Measurements from ENCODE around the gene SLC34A1.

The SLC34A1 gene

GRCh38 chr5:177336603-177337494 lies 47.4 kb upstream of the SLC34A1 start:
- peaks cover 6% of the 10 kb centered on the region for H3K79me1 ChIP-seq (ENCODE audit: low read depth, low read length)
- H4K91ac ChIP-seq (ENCODE audit: low read depth, low read length, poor library complexity) = peak overlapping the region; percentile 43
- no peak overlapping the region for H2BK5ac ChIP-seq (ENCODE audit: low read length)
- peak overlapping the region; percentile 70 for H3K9ac ChIP-seq (ENCODE audit: low read depth, low read length, poor library complexity)
- no peak overlapping the region for H3K18ac ChIP-seq (ENCODE audit: low read length)
- H3K4me1 ChIP-seq (ENCODE audit: control insufficient read depth in 2 of 2, insufficient read depth in 1 of 2, low read depth in 1 of 2, low read length in 2 of 2) = no peaks in the 10 kb centered on the region
- H2BK12ac ChIP-seq (ENCODE audit: low read length) = no peak overlapping the region
- H2AFZ ChIP-seq (ENCODE audit: low read length) = no peak overlapping the region
- peak overlapping the region; percentile 85 for H3K23ac ChIP-seq (ENCODE audit: low read depth, low read length, poor library complexity)
- peaks cover 42 to 89% of the 10 kb centered on the region in 2 donors for H3K36me3 ChIP-seq (replicated peaks in 1 of 2; ENCODE audit: control insufficient read depth in 2 of 2, insufficient read depth in 2 of 2, low read length in 2 of 2)
- H3K4ac ChIP-seq (ENCODE audit: low read length) = no peak overlapping the region
- no peaks in the 10 kb centered on the region for H3K27me3 ChIP-seq (ENCODE audit: control insufficient read depth in 3 of 3, insufficient read depth in 3 of 3, low read depth in 1 of 3, low read length in 3 of 3)
- H4K8ac ChIP-seq (ENCODE audit: low read depth, low read length) = no peak overlapping the region
- no peak for DNase-seq (ENCODE audit: low spot score)
- no peak overlapping the region for H2BK120ac ChIP-seq (ENCODE audit: low read depth, low read length)
- no peak overlapping the region for H2AK5ac ChIP-seq (ENCODE audit: low read depth, low read length)
- no CpG with 5 or more reads among the region's 36 CpGs for WGBS, 2 donors (ENCODE audit: extremely low coverage in 2 of 2, insufficient read length in 2 of 2, insufficient replicate concordance in 1 of 2)
- no peak overlapping the region for H3K4me2 ChIP-seq (ENCODE audit: insufficient read depth, low read length, poor library complexity, severe bottlenecking)
- H2BK15ac ChIP-seq (ENCODE audit: low read length) = no peak overlapping the region
- H3K9me3 ChIP-seq (replicated peaks in 1 of 2; ENCODE audit: control insufficient read depth in 2 of 2, insufficient read depth in 1 of 2, low read depth in 1 of 2, low read length in 2 of 2) = no peaks in the 10 kb centered on the region
- no peak overlapping the region for H3K27ac ChIP-seq (replicated peaks; ENCODE audit: low read length)
- no peak overlapping the region for H3K14ac ChIP-seq (ENCODE audit: low read length)
- H3K4me3 ChIP-seq (ENCODE audit: low read length in 2 of 2) = peak overlapping the region in 1 of 2 donors; percentile 37

GRCh38 chr5:177338251-177339106 lies 45.8 kb upstream of the SLC34A1 start:
- H2AK5ac ChIP-seq (ENCODE audit: low read depth, low read length) = no peak overlapping the region
- no peaks in the 10 kb centered on the region for H3K9me3 ChIP-seq (replicated peaks in 1 of 2; ENCODE audit: control insufficient read depth in 2 of 2, insufficient read depth in 1 of 2, low read depth in 1 of 2, low read length in 2 of 2)
- H2AFZ ChIP-seq (ENCODE audit: low read length) = no peak overlapping the region
- H3K4me1 ChIP-seq (ENCODE audit: control insufficient read depth in 2 of 2, insufficient read depth in 1 of 2, low read depth in 1 of 2, low read length in 2 of 2) = no peaks in the 10 kb centered on the region
- no peaks in the 10 kb centered on the region for H3K27me3 ChIP-seq (ENCODE audit: control insufficient read depth in 3 of 3, insufficient read depth in 3 of 3, low read depth in 1 of 3, low read length in 3 of 3)
- peak overlapping the region; percentile 21 for H3K9ac ChIP-seq (ENCODE audit: low read depth, low read length, poor library complexity)
- H2BK15ac ChIP-seq (ENCODE audit: low read length) = no peak overlapping the region
- H3K14ac ChIP-seq (ENCODE audit: low read length) = no peak overlapping the region
- H3K36me3 ChIP-seq (replicated peaks in 1 of 2; ENCODE audit: control insufficient read depth in 2 of 2, insufficient read depth in 2 of 2, low read length in 2 of 2) = peaks cover 36 to 84% of the 10 kb centered on the region in 2 donors
- H3K4me3 ChIP-seq (ENCODE audit: low read length in 2 of 2) = no peak overlapping the region
- DNase-seq (ENCODE audit: low spot score) = no peak
- no peak overlapping the region for H3K4ac ChIP-seq (ENCODE audit: low read length)
- no peak overlapping the region for H3K4me2 ChIP-seq (ENCODE audit: insufficient read depth, low read length, poor library complexity, severe bottlenecking)
- peaks cover 6% of the 10 kb centered on the region for H3K79me1 ChIP-seq (ENCODE audit: low read depth, low read length)
- no peak overlapping the region for H4K8ac ChIP-seq (ENCODE audit: low read depth, low read length)
- no peak overlapping the region for H2BK5ac ChIP-seq (ENCODE audit: low read length)
- no CpG with 5 or more reads among the region's 22 CpGs for WGBS, 2 donors (ENCODE audit: extremely low coverage in 2 of 2, insufficient read length in 2 of 2, insufficient replicate concordance in 1 of 2)
- no peak overlapping the region for H3K27ac ChIP-seq (replicated peaks; ENCODE audit: low read length)
- H3K18ac ChIP-seq (ENCODE audit: low read length) = no peak overlapping the region
- H3K23ac ChIP-seq (ENCODE audit: low read depth, low read length, poor library complexity) = peak overlapping the region; percentile 73
- no peak overlapping the region for H2BK120ac ChIP-seq (ENCODE audit: low read depth, low read length)
- no peak overlapping the region for H4K91ac ChIP-seq (ENCODE audit: low read depth, low read length, poor library complexity)
- H2BK12ac ChIP-seq (ENCODE audit: low read length) = no peak overlapping the region

- no CpG with 5 or more reads among the region's 11 CpGs for WGBS, 2 donors (ENCODE audit: extremely low coverage in 2 of 2, insufficient read length in 2 of 2, insufficient replicate concordance in 1 of 2)
- H4K8ac ChIP-seq (ENCODE audit: low read depth, low read length) = no peak overlapping the region
These were observed 45.1 kb upstream of the SLC34A1 start for GRCh38 chr5:177339107-177339638.

More at GRCh38 chr5:177339107-177339638, 45.1 kb upstream of the SLC34A1 start:
- Histone ChIP-seq H3K4me1 (ENCODE audit: control insufficient read depth in 2 of 2, insufficient read depth in 1 of 2, low read depth in 1 of 2, low read length in 2 of 2) (no peaks in the 10 kb centered on the region), H3K27me3 (ENCODE audit: control insufficient read depth in 3 of 3, insufficient read depth in 3 of 3, low read depth in 1 of 3, low read length in 3 of 3) (no peaks in the 10 kb centered on the region), H3K36me3 (replicated peaks in 1 of 2; ENCODE audit: control insufficient read depth in 2 of 2, insufficient read depth in 2 of 2, low read length in 2 of 2) (peaks cover 29 to 81% of the 10 kb centered on the region in 2 donors), H3K9me3 (replicated peaks in 1 of 2; ENCODE audit: control insufficient read depth in 2 of 2, insufficient read depth in 1 of 2, low read depth in 1 of 2, low read length in 2 of 2) (no peaks in the 10 kb centered on the region), H2AFZ (ENCODE audit: low read length) (no peak overlapping the region), H2AK5ac (ENCODE audit: low read depth, low read length) (no peak overlapping the region), H3K18ac (ENCODE audit: low read length) (no peak overlapping the region), H3K14ac (ENCODE audit: low read length) (no peak overlapping the region), H2BK120ac (ENCODE audit: low read depth, low read length) (no peak overlapping the region), H2BK12ac (ENCODE audit: low read length) (no peak overlapping the region), H4K91ac (ENCODE audit: low read depth, low read length, poor library complexity) (no peak overlapping the region), H3K4me3 (ENCODE audit: low read length in 2 of 2) (no peak overlapping the region), H3K79me1 (ENCODE audit: low read depth, low read length) (peaks cover 6% of the 10 kb centered on the region), H2BK15ac (ENCODE audit: low read length) (no peak overlapping the region), H3K23ac (ENCODE audit: low read depth, low read length, poor library complexity) (no peak overlapping the region), H3K27ac (replicated peaks; ENCODE audit: low read length) (no peak overlapping the region), H3K4me2 (ENCODE audit: insufficient read depth, low read length, poor library complexity, severe bottlenecking) (no peak overlapping the region), H2BK5ac (ENCODE audit: low read length) (no peak overlapping the region), H3K4ac (ENCODE audit: low read length) (no peak overlapping the region), H3K9ac (ENCODE audit: low read depth, low read length, poor library complexity) (no peak overlapping the region)
- no peak for DNase-seq (ENCODE audit: low spot score)

All from neuronal stem cell (in vitro differentiated cells).